ENCODE measurements around the gene TLR9. TPM values are rescaled to one million over a fixed set of nuclear protein-coding genes. Genes with fewer than 3 reads are reported as not detected.

TLR9 gene
- total RNA-seq, 1 experiment from 2014 or later: not detected

- ChIA-PET CTCF (no interaction called here), POLR2A (no interaction called here)
- DNase-seq (ENCODE audit: low spot score) (no peak), ATAC-seq (no peak)
- Mint-ChIP-seq H3K4me3 (no peak overlapping the region), H3K4me1 (peaks cover 5% of the 10 kb centered on the region), H3K36me3 (no peaks in the 10 kb centered on the region), H3K27ac (no peak overlapping the region), H3K9me3 (no peaks in the 10 kb centered on the region), H3K27me3 (ENCODE audit: low read depth) (peaks cover 11% of the 10 kb centered on the region)
- TF ChIP-seq ZNF416 (CRISPR knock-in tag; IDR thresholded peaks at IDR 0.05): no peak
- no peak for TF ChIP-seq EMX1 (CRISPR knock-in tag; IDR thresholded peaks at IDR 0.05)
- no peak for TF ChIP-seq SMAD4 (CRISPR knock-in tag; IDR thresholded peaks at IDR 0.05)
- TF ChIP-seq E2F4 (CRISPR knock-in tag; IDR thresholded peaks at IDR 0.05; ENCODE audit: borderline replicate concordance, low read depth): no peak
Measured at GRCh38 chr3:52193065-52193464, 32.4 kb downstream of the TLR9 start.

GRCh38 chr3:52191663-52192062 is 33.8 kb downstream of the TLR9 start:
- CTCF ChIA-PET: interaction anchor here (1.0 kb wide), 1 partner anchor 29 kb away, joined by 5 read pairs; no protein-coding TSS in a partner anchor
- H3K27me3 Mint-ChIP-seq (ENCODE audit: low read depth): peaks cover 3% of the 10 kb centered on the region; the same call in 1 of the 2 replicates
- ATAC-seq: no peak
- H3K4me3 Mint-ChIP-seq: no peak overlapping the region
- H3K4me1 Mint-ChIP-seq: no peaks in the 10 kb centered on the region
- H3K36me3 Mint-ChIP-seq: no peaks in the 10 kb centered on the region
- H3K27ac Mint-ChIP-seq: no peak overlapping the region; the same call in 1 of the 2 replicates
- peaks cover 3% of the 10 kb centered on the region; the same call in 1 of the 2 replicates for H3K9me3 Mint-ChIP-seq
- POLR2A ChIA-PET: interaction anchor here (0.7 kb wide), 1 partner anchor 126 kb away, joined by 3 read pairs; no protein-coding TSS in a partner anchor
- no peak for TF ChIP-seq TP53 (CRISPR knock-in tag; IDR thresholded peaks at IDR 0.05)
- DNase-seq (ENCODE audit: low spot score): no peak

GRCh38 chr3:52190294-52191074 is 35.0 kb downstream of the TLR9 start:
- ChIA-PET POLR2A (no interaction called here), CTCF (interaction anchor here (1.1 to 1.2 kb wide), 2 partner anchors 20 to 68 kb away, joined by 3 read pairs; no protein-coding TSS in a partner anchor)
- no peaks in the 10 kb centered on the region for H3K36me3 Mint-ChIP-seq
- no peaks in the 10 kb centered on the region for H3K4me1 Mint-ChIP-seq
- peaks cover 3% of the 10 kb centered on the region; the same call in 1 of the 2 replicates for H3K9me3 Mint-ChIP-seq
- no peak overlapping the region for H3K27ac Mint-ChIP-seq
- no peaks in the 10 kb centered on the region for H3K27me3 Mint-ChIP-seq (ENCODE audit: low read depth)
- DNase-seq (ENCODE audit: low spot score): no peak
- no peak for ATAC-seq
- TF ChIP-seq, protein P1, sequence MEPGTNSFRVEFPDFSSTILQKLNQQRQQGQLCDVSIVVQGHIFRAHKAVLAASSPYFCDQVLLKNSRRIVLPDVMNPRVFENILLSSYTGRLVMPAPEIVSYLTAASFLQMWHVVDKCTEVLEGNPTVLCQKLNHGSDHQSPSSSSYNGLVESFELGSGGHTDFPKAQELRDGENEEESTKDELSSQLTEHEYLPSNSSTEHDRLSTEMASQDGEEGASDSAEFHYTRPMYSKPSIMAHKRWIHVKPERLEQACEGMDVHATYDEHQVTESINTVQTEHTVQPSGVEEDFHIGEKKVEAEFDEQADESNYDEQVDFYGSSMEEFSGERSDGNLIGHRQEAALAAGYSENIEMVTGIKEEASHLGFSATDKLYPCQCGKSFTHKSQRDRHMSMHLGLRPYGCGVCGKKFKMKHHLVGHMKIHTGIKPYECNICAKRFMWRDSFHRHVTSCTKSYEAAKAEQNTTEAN (CRISPR knock-in tag; IDR thresholded peaks at IDR 0.05): no peak
- TF ChIP-seq NR3C1 (CRISPR knock-in tag; conservative IDR thresholded peaks at IDR 0.05; ENCODE audit: low read depth) (no peak), ELF4 (CRISPR knock-in tag; IDR thresholded peaks at IDR 0.05; ENCODE audit: low read depth) (no peak), CREM (CRISPR knock-in tag; IDR thresholded peaks at IDR 0.05) (no peak), E2F4 (CRISPR knock-in tag; IDR thresholded peaks at IDR 0.05; ENCODE audit: borderline replicate concordance, low read depth) (no peak), TEAD1 (CRISPR knock-in tag; IDR thresholded peaks at IDR 0.05) (no peak), KAT7 (CRISPR knock-in tag; IDR thresholded peaks at IDR 0.05; ENCODE audit: borderline replicate concordance) (no peak)
- TF ChIP-seq, protein P2, sequence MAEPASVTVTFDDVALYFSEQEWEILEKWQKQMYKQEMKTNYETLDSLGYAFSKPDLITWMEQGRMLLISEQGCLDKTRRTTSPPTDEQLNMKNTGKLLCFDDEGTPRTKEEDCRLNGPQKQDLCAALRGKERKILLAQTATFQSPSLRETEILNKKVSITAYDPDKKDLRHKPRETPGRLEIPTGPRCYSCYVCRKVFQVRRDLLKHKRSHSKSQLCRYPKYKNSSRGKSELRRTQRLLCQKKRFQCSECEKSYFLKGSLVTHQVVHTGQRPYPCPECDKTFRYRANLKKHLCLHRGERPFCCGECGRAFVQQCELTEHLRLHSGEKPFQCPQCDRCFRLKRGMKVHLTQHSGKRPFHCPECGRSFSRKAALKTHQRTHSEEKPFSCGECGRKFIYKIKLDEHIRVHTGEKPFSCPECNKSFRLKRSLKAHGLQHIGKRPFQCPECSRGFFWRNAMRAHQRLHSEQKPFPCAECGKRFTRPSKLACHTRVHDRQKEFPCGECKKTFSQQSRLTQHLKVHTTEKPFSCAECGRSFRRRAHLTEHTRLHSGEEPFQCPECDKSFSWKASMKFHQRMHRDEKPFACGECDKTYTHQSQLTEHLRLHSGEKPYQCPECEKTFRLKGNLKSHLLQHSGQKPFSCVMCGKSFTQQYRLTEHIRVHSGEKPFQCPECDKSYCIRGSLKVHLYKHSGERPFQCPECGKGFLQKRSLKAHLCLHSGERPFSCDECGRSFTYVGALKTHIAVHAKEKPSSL (CRISPR knock-in tag; conservative IDR thresholded peaks at IDR 0.05): no peak
- H3K4me3 Mint-ChIP-seq: no peak overlapping the region
